Breast epithelium (tissue), 3 donors: ENCODE data around the gene ZNF331.

Source experiments
- POLR2A ChIP-seq: fragments of 450-650 bp; IDR thresholded peaks from one replicate; pipeline ENCODE4 v1.6.1; 2016; ENCODE audit warnings: antibody characterized with exemption, mild to moderate bottlenecking, moderate library complexity
- POLR2AphosphoS5 ChIP-seq, 3 donors: sonication (generic); formaldehyde crosslinking; IDR thresholded peaks; one replicate each; pipeline ENCODE4 v1.6.1; 2017; ENCODE audit warnings: antibody characterized with exemption in 3 of 3
- TF ChIP-seq, protein P1 (sequence below), 3 donors: fragments of 450-650 bp; IDR thresholded peaks; one replicate each; pipeline ENCODE4 v1.5.1; 2016 to 2017; ENCODE audit warnings: antibody characterized with exemption in 3 of 3, mild to moderate bottlenecking in 3 of 3, moderate library complexity in 3 of 3

DNA sequence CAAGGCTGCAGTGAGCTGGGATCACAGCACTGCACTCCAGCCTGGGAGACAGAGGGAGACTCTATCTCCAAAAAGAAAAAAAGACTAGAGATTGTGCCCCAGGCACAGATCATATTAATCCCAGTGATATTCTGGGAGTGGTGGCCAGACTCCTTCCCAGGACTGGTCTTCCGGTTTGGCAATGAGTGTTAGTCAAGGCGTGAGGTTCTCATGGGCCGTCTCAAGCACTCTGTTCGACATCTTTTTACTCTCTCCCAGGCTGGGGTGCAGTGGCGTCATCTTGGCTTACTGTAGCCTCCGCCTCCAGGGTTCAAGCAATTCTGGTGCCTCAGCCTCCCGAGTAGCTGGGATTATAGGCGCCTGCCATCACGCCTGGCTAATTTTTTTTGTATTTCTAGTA is 88.5 kb downstream of the ZNF331 start:
- no peak for TF ChIP-seq POLR2A
- TF ChIP-seq, protein P1, sequence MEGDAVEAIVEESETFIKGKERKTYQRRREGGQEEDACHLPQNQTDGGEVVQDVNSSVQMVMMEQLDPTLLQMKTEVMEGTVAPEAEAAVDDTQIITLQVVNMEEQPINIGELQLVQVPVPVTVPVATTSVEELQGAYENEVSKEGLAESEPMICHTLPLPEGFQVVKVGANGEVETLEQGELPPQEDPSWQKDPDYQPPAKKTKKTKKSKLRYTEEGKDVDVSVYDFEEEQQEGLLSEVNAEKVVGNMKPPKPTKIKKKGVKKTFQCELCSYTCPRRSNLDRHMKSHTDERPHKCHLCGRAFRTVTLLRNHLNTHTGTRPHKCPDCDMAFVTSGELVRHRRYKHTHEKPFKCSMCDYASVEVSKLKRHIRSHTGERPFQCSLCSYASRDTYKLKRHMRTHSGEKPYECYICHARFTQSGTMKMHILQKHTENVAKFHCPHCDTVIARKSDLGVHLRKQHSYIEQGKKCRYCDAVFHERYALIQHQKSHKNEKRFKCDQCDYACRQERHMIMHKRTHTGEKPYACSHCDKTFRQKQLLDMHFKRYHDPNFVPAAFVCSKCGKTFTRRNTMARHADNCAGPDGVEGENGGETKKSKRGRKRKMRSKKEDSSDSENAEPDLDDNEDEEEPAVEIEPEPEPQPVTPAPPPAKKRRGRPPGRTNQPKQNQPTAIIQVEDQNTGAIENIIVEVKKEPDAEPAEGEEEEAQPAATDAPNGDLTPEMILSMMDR (IDR thresholded peaks at IDR 0.05), result no peak
- TF ChIP-seq POLR2AphosphoS5 (IDR thresholded peaks at IDR 0.05), result no peak
